ENCODE results near the gene RUNDC1. TPM values are rescaled to one million over a fixed set of nuclear protein-coding genes. Genes with fewer than 3 reads are reported as not detected.
"Not testable (repeated sequence)": the region's sequence is repeated elsewhere in the genome, so short reads cannot be mapped to it uniquely, and the experiment has no call there.

The RUNDC1 gene
- total RNA-seq, 2 donors from 2014 or later = 9.9 to 11.1 TPM

DNA sequence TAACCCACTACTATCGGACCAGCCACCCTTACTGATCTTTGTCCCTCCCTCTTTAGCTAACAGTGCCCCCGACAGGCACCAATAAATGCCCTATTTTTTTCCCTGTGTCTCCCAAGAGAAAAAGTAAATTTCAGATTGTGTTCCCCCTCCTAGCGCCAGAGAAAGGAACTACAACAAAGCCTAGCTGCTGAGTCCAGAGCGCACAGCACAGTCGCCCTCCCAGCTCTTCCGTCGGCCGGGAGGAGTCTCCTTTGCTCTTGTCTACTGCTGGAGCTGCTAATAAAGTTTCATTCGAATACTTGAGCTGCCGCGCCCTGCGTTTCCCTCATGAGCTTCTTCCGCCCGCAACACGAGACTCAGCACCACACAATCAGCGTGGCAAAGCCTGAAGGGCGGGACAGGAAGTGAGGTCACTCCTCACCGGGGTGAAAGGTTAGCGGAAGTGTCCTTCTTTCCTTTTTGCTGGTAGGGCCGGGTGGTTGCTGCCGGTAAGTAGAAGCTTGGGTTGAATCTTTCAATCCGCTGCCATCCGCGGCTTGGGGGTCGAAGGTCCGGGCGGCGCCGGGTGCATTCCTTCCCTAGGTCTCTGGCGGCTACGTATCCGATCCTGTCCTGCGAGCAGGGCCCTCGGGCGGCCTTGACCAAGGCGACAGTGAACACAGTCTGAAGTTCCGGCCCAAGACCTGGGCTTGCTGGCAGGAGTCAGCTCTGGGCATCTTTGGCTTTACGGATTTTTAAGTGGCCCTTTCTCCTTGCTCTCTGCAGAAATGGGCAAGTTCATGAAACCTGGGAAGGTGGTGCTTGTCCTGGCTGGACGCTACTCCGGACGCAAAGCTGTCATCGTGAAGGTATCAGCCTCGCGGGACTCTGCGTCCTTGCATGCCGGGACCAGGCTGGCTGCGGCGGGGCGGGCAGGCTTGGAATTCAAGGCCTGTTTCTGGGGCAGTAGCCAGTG, 17.9 kb downstream of the RUNDC1 start, which contains the start of gene RPL27:
Gene RPL27, plus strand, starts transcription at position 436 of the 955 bp plus-strand sequence. Its CDS starts 332 bp downstream, at position 768.
- peaks cover 38% of the 10 kb centered on the region for H3K36me3 ChIP-seq

DNA sequence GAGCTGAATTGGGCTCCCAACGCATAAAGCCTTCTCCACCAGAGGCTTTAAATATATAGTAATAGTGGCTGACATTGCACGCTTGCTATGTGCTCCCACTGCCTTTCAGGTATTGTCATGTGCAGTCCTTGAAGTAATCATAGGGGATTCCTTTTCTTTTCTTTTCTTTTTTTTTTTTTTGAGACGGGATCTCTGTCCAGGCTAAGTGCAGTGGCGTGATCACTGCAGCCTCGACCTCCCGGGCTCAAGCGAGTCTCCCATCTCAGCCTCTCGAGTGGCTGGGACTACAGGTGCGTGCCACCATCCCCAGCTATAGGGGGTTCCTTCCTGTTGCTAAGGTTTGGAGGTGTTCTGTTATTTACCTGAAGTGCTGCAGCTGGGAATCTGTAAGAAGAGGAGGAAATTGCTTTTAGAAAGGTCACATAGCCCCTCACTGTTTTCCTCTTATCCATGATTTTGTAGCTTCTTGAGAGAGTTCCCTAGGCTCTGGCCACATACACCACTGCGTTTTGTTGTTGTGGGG, 18.7 kb downstream of the RUNDC1 start:
- H3K27me3 ChIP-seq = no peaks in the 10 kb centered on the region
- DNase-seq (ENCODE audit: low spot score) = no peak
- peaks cover 45% of the 10 kb centered on the region for H3K36me3 ChIP-seq

More for the DNA sequence above, 17.9 kb downstream of the RUNDC1 start, which contains the start of gene RPL27:
- DNase-seq (ENCODE audit: low spot score) = peak; percentile 100
- peak within 1 kb of the TSS; percentile 87 to 93 for H3K27ac ChIP-seq
- H3K9me3 ChIP-seq = no peaks in the 10 kb centered on the region
- TF ChIP-seq, protein P1, sequence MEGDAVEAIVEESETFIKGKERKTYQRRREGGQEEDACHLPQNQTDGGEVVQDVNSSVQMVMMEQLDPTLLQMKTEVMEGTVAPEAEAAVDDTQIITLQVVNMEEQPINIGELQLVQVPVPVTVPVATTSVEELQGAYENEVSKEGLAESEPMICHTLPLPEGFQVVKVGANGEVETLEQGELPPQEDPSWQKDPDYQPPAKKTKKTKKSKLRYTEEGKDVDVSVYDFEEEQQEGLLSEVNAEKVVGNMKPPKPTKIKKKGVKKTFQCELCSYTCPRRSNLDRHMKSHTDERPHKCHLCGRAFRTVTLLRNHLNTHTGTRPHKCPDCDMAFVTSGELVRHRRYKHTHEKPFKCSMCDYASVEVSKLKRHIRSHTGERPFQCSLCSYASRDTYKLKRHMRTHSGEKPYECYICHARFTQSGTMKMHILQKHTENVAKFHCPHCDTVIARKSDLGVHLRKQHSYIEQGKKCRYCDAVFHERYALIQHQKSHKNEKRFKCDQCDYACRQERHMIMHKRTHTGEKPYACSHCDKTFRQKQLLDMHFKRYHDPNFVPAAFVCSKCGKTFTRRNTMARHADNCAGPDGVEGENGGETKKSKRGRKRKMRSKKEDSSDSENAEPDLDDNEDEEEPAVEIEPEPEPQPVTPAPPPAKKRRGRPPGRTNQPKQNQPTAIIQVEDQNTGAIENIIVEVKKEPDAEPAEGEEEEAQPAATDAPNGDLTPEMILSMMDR (IDR thresholded peaks at IDR 0.05) = peak; percentile 92 to 95
- H3K27me3 ChIP-seq = no peaks in the 10 kb centered on the region
- H3K4me3 ChIP-seq = peak within 1 kb of the TSS; percentile 73 to 76
- peaks cover 0 to 38% of the 10 kb centered on the region in 2 donors for H3K4me1 ChIP-seq

DNA sequence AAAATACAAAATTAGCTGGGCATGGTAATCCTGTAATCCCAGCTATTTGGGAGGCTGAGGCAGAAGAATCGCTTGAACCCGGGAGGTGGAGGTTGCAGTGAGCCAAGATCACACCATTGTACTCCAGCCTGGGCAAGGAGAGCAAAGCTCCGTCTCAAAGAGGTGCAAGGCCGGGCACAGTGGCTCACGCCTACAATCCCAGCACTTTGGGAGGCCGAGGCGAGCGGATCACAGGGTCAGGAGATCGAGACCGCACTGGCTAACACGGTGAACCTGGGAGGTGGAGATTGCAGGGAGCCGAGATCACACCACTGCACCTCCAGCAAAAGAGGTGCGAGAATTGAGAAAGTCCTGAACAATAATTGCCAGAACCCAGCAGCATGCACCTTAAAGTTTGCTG, 20.5 kb downstream of the RUNDC1 start:
- Histone ChIP-seq H3K4me1 (peaks cover 0 to 38% of the 10 kb centered on the region in 2 donors), H3K36me3 (peaks cover 45% of the 10 kb centered on the region)
- H3K9me3 ChIP-seq; H3K27me3 ChIP-seq; H3K27ac ChIP-seq; DNase-seq (ENCODE audit: low spot score); H3K4me3 ChIP-seq: not testable (repeated sequence)

More for the DNA sequence above, 18.7 kb downstream of the RUNDC1 start:
- Histone ChIP-seq H3K4me1 (peaks cover 0 to 38% of the 10 kb centered on the region in 2 donors), H3K27ac (peak overlapping the region; percentile 87 to 93), H3K4me3 (peak overlapping the region; percentile 73 to 76), H3K9me3 (no peaks in the 10 kb centered on the region)
- TF ChIP-seq, protein P1 (IDR thresholded peaks at IDR 0.05) = no peak

DNA sequence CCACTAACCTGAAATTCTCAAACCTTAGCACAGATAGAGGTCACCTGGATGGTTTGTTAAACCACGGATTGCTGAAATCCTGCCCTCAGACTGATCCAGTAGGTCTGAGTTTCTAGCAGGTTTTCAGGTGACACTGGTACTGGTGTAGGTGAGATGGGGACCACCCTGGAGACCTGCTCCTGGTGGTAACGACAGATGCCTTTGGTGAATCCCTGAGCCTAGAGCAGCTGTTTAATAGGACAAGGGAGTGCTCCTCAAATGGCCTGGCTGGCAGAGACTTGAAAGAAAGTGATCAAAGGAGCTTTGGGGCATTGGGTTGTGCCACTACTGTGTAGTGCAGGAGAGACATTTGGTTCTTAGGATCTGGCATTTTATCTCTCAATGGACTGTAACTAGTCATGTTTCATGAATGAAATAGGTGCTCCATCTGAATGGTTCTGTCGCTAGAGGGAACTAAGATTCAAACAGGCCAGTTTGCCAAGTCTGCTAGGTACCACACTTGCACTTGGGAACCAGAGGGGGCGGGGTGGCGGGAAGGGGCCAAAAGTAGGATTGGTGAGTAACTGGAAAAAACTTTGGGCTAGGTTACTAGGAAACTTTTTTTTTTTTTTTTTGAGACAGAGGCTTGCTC, 23.3 kb downstream of the RUNDC1 start:
- H3K27ac ChIP-seq = no peak overlapping the region
- H3K36me3 ChIP-seq = peaks cover 45% of the 10 kb centered on the region
- peaks cover 0 to 37% of the 10 kb centered on the region in 2 donors for H3K4me1 ChIP-seq

DNA sequence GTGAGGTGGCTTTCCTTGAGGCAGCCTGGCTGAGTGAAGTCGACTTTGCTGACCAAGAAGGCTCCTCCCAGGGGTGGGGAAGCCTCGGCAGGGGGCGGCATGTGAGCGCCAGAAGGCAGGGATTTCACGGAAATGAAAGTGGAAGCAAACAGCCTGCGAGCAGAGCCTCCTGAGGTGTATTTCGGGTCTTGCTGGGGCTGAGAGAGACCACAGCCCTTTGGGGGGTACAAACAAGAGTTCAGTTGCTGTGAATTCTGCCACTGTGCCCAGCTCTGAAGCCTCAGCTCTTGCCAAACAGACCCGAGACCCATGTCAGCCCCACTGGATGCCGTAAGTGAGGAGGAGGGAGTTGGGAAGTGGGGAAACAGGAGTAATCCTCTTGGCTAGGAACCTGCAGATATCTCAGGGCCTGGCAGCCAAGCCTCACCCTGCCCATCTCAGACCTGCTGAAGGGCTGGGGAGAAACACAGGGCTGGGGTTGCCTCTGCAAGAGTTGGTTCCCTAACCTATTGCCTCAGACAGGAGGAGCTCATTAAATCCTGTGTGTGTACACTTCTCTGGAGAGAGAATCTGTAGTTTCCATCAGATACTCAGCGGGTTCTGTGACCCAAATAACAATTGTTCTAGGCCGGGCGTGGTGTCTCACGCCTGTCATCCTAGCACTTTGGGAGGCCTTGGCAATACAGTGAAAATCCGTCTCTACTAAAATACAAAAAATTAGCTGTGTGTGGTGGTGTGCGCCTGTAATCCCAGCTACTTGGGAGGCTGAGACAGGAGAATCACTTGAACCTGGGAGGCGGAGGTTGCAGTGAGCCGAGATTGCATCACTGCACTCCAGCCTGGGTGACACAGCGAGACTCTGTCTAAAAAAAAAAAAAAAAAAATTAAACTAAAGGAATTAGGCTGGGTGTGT, 26.5 kb downstream of the RUNDC1 start, which contains the start of gene IFI35:
Gene IFI35, plus strand, starts transcription at position 146 of the 913 bp plus-strand sequence. Its CDS starts 164 bp downstream, at position 310.
- peaks cover 0 to 33% of the 10 kb centered on the region in 2 donors for H3K4me1 ChIP-seq

More for the DNA sequence above, 23.3 kb downstream of the RUNDC1 start:
- Histone ChIP-seq H3K9me3 (no peaks in the 10 kb centered on the region), H3K27me3 (no peaks in the 10 kb centered on the region), H3K4me3 (no peak overlapping the region)
- no peak for DNase-seq (ENCODE audit: low spot score)
- TF ChIP-seq, protein P1 (IDR thresholded peaks at IDR 0.05) = no peak

More for the DNA sequence above, 26.5 kb downstream of the RUNDC1 start, which contains the start of gene IFI35:
- peak; percentile 92 for DNase-seq (ENCODE audit: low spot score)
- Histone ChIP-seq H3K27me3 (no peaks in the 10 kb centered on the region), H3K27ac (peak within 1 kb of the TSS; percentile 82 to 88), H3K9me3 (no peaks in the 10 kb centered on the region), H3K36me3 (peaks cover 20% of the 10 kb centered on the region), H3K4me3 (peak within 1 kb of the TSS; percentile 55 to 64)
- TF ChIP-seq, protein P1 (IDR thresholded peaks at IDR 0.05) = peak; percentile 15 to 77
